Endothelial cell of umbilical vein (primary cell): ENCODE results near the gene DUSP6. TPM values are rescaled to one million over a fixed set of nuclear protein-coding genes. Genes with fewer than 3 reads are reported as not detected.

ENCODE experiments used
- BruUV-seq: library from RNA; stranded (reverse); fragments of 400-500 nt; replicated peaks from 2 replicates; lab custom pipeline; 2021; lab: Mats Ljungman, UMichigan
- CTCF ChIA-PET: fragments of 300-600, 350-600 bp; sonication (Branson Sonifier 250); formaldehyde crosslinking; loops from one replicate; lab custom pipeline; 2021; ENCODE audit warnings: antibody characterized with exemption, inconsistent platforms; lab: Charles Lee
- POLR2A ChIA-PET: fragments of 300-600, 350-600 bp; sonication (Branson Sonifier 250); formaldehyde crosslinking; loops from one replicate; lab custom pipeline; 2021; ENCODE audit warnings: antibody characterized with exemption, inconsistent platforms; lab: Charles Lee
- DNase-seq: peaks from one replicate; pipeline ENCODE4 v3.0.0-alpha.2; 2011; ENCODE audit warnings: low read depth, low spot score
- FAIRE-seq: peaks from 2 replicates; lab custom pipeline; 2011; peaks lifted over from hg19 to GRCh38; lab: Jason Lieb, UNC
- H2AFZ ChIP-seq: 2 replicates; pipeline ENCODE4 v1.6.0; 2012; ENCODE audit warnings: low read depth, low read length, control low read depth, inconsistent platforms
- H3K27ac ChIP-seq: 2 replicates; pipeline ENCODE4 v1.5.1; 2011; ENCODE audit warnings: low read depth, mild to moderate bottlenecking, control low read depth, low read length, moderate library complexity; ENCODE audit not compliant: insufficient read depth
- H3K27me3 ChIP-seq, 2 experiments: 2 replicates each; pipeline versions ENCODE4 v1.6.0 to v1.6.1; 2011; ENCODE audit warnings: low read length in 2 of 2, mixed read lengths in 1 of 2; ENCODE audit not compliant: control insufficient read depth in 2 of 2, insufficient read depth in 2 of 2
- H3K36me3 ChIP-seq, 2 experiments: 2 replicates in 1 of 2; 3 replicates in 1 of 2; pipeline ENCODE4 v1.5.1; 2011; ENCODE audit warnings: low read length in 2 of 2, mild to moderate bottlenecking in 1 of 2, moderate library complexity in 1 of 2; ENCODE audit not compliant: control insufficient read depth in 2 of 2, insufficient read depth in 2 of 2; ENCODE audit errors: extremely low read depth in 1 of 2
- H3K4me1 ChIP-seq: 3 replicates; pipeline ENCODE4 v1.5.1; 2011; ENCODE audit warnings: mild to moderate bottlenecking, low read length; ENCODE audit not compliant: control insufficient read depth, insufficient read depth; ENCODE audit errors: extremely low read depth
- H3K4me2 ChIP-seq: 2 replicates; pipeline ENCODE4 v1.6.1; 2011; ENCODE audit warnings: low read length, control low read depth, mixed read lengths; ENCODE audit not compliant: insufficient read depth
- H3K4me3 ChIP-seq, 3 experiments: fragments of 200-600 bp in 1 of 3; sonication (generic), shearing (Covaris generic) in 1 of 3; replicated peaks in 1 of 3; 2 replicates each; pipeline ENCODE4 v1.5.1; 2011 to 2016; ENCODE audit warnings: control low read depth in 3 of 3, low read length in 3 of 3, mild to moderate bottlenecking in 2 of 3, inconsistent platforms in 1 of 3, low read depth in 1 of 3, moderate library complexity in 1 of 3; ENCODE audit not compliant: insufficient read depth in 1 of 3
- H3K79me2 ChIP-seq: 2 replicates; pipeline ENCODE4 v1.6.0; 2012; ENCODE audit warnings: low read length, inconsistent platforms; ENCODE audit not compliant: control insufficient read depth, insufficient read depth
- H3K9ac ChIP-seq: replicated peaks from 2 replicates; pipeline ENCODE3; 2011; ENCODE audit warnings: low read length, control low read depth; ENCODE audit not compliant: insufficient read depth; ENCODE audit errors: extremely low read depth
- H3K9me1 ChIP-seq: replicated peaks from 3 replicates; pipeline ENCODE4 v1.6.0; 2011; ENCODE audit warnings: mild to moderate bottlenecking, low read length; ENCODE audit not compliant: control insufficient read depth, insufficient read depth; ENCODE audit errors: extremely low read depth
- H3K9me3 ChIP-seq: replicated peaks from 2 replicates; pipeline ENCODE4 v1.5.1; 2012; ENCODE audit warnings: low read length, inconsistent platforms; ENCODE audit not compliant: control insufficient read depth, insufficient read depth
- H4K20me1 ChIP-seq: replicated peaks from 2 replicates; pipeline ENCODE3; 2011; ENCODE audit warnings: mild to moderate bottlenecking, low read length; ENCODE audit not compliant: control insufficient read depth, insufficient read depth; ENCODE audit errors: extremely low read depth
- EZH2 ChIP-seq: IDR thresholded peaks from 2 replicates; pipeline ENCODE4 v1.6.1; 2012; ENCODE audit warnings: borderline replicate concordance, low read depth, mild to moderate bottlenecking, moderate library complexity, low read length, inconsistent platforms; ENCODE audit not compliant: severe bottlenecking
- FOS ChIP-seq: IDR thresholded peaks from 2 replicates; pipeline ENCODE4 v1.6.1; 2011; ENCODE audit warnings: mild to moderate bottlenecking, low read length, moderate library complexity, borderline replicate concordance; ENCODE audit not compliant: insufficient read depth
- GATA2 ChIP-seq: IDR thresholded peaks from 2 replicates; pipeline ENCODE4 v1.7.0; 2011; ENCODE audit warnings: low read depth, mild to moderate bottlenecking, moderate library complexity, mixed read lengths, low read length; ENCODE audit not compliant: insufficient read length, insufficient read depth
- JUN ChIP-seq: IDR thresholded peaks from 2 replicates; pipeline ENCODE4 v1.6.1; 2011; ENCODE audit warnings: borderline replicate concordance, low read depth; ENCODE audit not compliant: insufficient read length, insufficient read depth
- MYC ChIP-seq: IDR thresholded peaks from one replicate; pipeline ENCODE4 v1.6.1; 2011; ENCODE audit warnings: mild to moderate bottlenecking, low read depth, low read length
- POLR2A ChIP-seq: IDR thresholded peaks from 2 replicates; pipeline ENCODE4 v1.6.1; 2012; ENCODE audit warnings: low read depth, mild to moderate bottlenecking, control low read depth, low read length
- dilution Hi-C: fragments of 300-500 bp; cut with MboI; formaldehyde crosslinking; loops from one replicate; pipeline ENCODE4 v1.15.0; 2019; ENCODE audit warnings: low sequenced_read_pairs; ENCODE audit not compliant: extremely low pct_ligation_motif_present
- intact Hi-C: fragments of 100-400 bp; cut with micrococcal nuclease; formaldehyde crosslinking; loops from one replicate; pipeline ENCODE4 v1.10.0; 2022
- polyA plus RNA-seq, 4 experiments: library from polyadenylated mRNA; depleted of rRNA in 3 of 4; stranded (reverse) in 3 of 4; unstranded in 1 of 4; fragments of >200 nt; gene quantifications; 2 replicates each; pipeline versions ENCODE4 v1.2.1 to v1.2.3, GENCODE V29; 2011 to 2012; ENCODE audit warnings: missing spikeins in 1 of 4
- total RNA-seq: library from RNA; stranded (reverse); gene quantifications from 2 replicates; pipeline ENCODE4 v1.2.3, GENCODE V29; 2021
- TF ChIP-seq, protein P1 (sequence below), 2 donors: IDR thresholded peaks; 1 replicate in 1 of 2; 2 replicates in 1 of 2; pipeline ENCODE4 v1.5.1; 2011; ENCODE audit warnings: low read length in 2 of 2, mild to moderate bottlenecking in 2 of 2, moderate library complexity in 2 of 2, control low read depth in 1 of 2, inconsistent platforms in 1 of 2, low read depth in 1 of 2; ENCODE audit not compliant: insufficient read depth in 1 of 2; ENCODE audit errors: extremely low read depth in 1 of 2
- TF ChIP-seq, protein P2 (sequence below): IDR thresholded peaks from 2 replicates; pipeline ENCODE4 v1.6.1; 2011; ENCODE audit not compliant: insufficient read depth, insufficient read length

The DUSP6 gene
- total and polyA plus RNA-seq, 2 donors (not counting 3 experiments of a cell fraction or from before 2014, with no cell fraction given): 148 to 149 TPM

DNA sequence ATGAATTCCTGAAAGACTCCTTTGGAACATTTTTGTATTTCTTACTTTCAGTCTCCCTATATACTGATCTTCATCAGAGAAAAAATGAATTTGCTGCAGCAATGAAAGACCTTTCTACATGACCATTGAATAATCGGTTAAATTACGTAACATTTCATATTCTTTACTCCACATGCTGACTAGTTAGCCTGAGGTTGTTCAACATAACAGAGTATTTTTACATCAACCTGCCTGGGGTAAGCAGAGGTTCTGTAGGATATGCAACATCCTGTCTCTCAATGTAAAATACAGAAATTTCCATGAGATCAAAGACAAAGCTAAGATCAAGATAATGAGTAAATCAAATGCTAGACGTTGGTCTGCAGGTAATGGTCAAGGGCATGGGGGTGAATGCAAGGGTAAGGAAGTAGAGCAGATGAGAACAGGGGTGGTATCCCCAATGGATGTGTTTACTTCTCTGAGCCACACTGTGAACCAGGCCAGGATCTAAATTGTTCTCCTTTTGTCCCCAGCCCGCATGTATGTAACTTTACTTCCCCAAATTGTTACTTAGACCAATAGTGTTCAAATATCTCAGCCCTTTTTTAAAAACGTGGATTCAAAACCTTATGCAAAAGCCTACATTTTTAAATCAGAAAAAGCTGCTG, 45.4 kb downstream of the DUSP6 start:
- H3K9me1 ChIP-seq: no peaks in the 10 kb centered on the region
- FAIRE-seq: no peak
- H3K79me2 ChIP-seq: no peaks in the 10 kb centered on the region
- no peaks in the 10 kb centered on the region for H3K36me3 ChIP-seq
- no peak for DNase-seq
- dilution Hi-C loops (no loop called here), intact Hi-C loops (no loop called here)
- BruUV-seq: no TSS peak
- no peaks in the 10 kb centered on the region for H3K9me3 ChIP-seq
- H2AFZ ChIP-seq: no peak overlapping the region
- no peaks in the 10 kb centered on the region for H4K20me1 ChIP-seq
- no peaks in the 10 kb centered on the region for H3K27me3 ChIP-seq
- ChIA-PET CTCF (interaction anchor here (0.6 kb wide), 1 partner anchor 9 kb away, joined by 3 read pairs; no protein-coding TSS in a partner anchor), POLR2A (no interaction called here)
- no peak overlapping the region for H3K4me2 ChIP-seq
- no peak overlapping the region for H3K27ac ChIP-seq
- H3K4me1 ChIP-seq: no peaks in the 10 kb centered on the region
- H3K4me3 ChIP-seq: no peak overlapping the region
- TF ChIP-seq, protein P1, sequence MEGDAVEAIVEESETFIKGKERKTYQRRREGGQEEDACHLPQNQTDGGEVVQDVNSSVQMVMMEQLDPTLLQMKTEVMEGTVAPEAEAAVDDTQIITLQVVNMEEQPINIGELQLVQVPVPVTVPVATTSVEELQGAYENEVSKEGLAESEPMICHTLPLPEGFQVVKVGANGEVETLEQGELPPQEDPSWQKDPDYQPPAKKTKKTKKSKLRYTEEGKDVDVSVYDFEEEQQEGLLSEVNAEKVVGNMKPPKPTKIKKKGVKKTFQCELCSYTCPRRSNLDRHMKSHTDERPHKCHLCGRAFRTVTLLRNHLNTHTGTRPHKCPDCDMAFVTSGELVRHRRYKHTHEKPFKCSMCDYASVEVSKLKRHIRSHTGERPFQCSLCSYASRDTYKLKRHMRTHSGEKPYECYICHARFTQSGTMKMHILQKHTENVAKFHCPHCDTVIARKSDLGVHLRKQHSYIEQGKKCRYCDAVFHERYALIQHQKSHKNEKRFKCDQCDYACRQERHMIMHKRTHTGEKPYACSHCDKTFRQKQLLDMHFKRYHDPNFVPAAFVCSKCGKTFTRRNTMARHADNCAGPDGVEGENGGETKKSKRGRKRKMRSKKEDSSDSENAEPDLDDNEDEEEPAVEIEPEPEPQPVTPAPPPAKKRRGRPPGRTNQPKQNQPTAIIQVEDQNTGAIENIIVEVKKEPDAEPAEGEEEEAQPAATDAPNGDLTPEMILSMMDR (IDR thresholded peaks at IDR 0.05; ENCODE audit: extremely low read depth in 1 of 2, insufficient read depth in 1 of 2, low read depth in 1 of 2, low read length in 2 of 2): no peak
- TF ChIP-seq, protein P2, sequence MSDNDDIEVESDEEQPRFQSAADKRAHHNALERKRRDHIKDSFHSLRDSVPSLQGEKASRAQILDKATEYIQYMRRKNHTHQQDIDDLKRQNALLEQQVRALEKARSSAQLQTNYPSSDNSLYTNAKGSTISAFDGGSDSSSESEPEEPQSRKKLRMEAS: no peak
- TF ChIP-seq FOS (no peak), EZH2 (no peak), JUN (no peak), MYC (no peak), POLR2A (no peak), GATA2 (no peak)
- H3K9ac ChIP-seq: no peak overlapping the region
